MM.1S (cell line): ENCODE data around the gene MRPL27.

Experiments
- DNase-seq: peaks from one replicate; pipeline ENCODE4 v3.0.0-alpha.2; 2015
- H2AFZ ChIP-seq: fragments of 300-600 bp; sonication (generic); 2 replicates; pipeline ENCODE4 v1.6.0; 2016; ENCODE audit warnings: antibody characterized with exemption, low read length
- H3F3A ChIP-seq: fragments of 300-600 bp; sonication (generic); 2 replicates; pipeline ENCODE4 v1.6.1; 2016; ENCODE audit warnings: mild to moderate bottlenecking, antibody characterized with exemption, low read length, moderate library complexity, mixed read lengths; ENCODE audit not compliant: insufficient read depth
- H3K27ac ChIP-seq: fragments of 300-600 bp; sonication (generic); 2 replicates; pipeline ENCODE4 v1.5.1; 2016; ENCODE audit warnings: mild to moderate bottlenecking, low read length
- H3K27me3 ChIP-seq: fragments of 300-600 bp; sonication (generic); replicated peaks from 2 replicates; pipeline ENCODE4 v1.6.0; 2016; ENCODE audit warnings: low read length; ENCODE audit not compliant: insufficient read depth
- H3K36me3 ChIP-seq: fragments of 300-600 bp; sonication (generic); replicated peaks from 2 replicates; pipeline ENCODE4 v1.6.1; 2016; ENCODE audit warnings: mild to moderate bottlenecking, low read length, mixed read lengths; ENCODE audit not compliant: insufficient read depth
- H3K4me1 ChIP-seq: fragments of 300-600 bp; sonication (generic); 2 replicates; pipeline ENCODE4 v1.6.1; 2016; ENCODE audit warnings: low read length, mixed read lengths
- H3K4me2 ChIP-seq: fragments of 300-600 bp; sonication (generic); 2 replicates; pipeline ENCODE4 v1.6.0; 2016; ENCODE audit warnings: low read depth, low read length
- H3K4me3 ChIP-seq: fragments of 300-600 bp; sonication (generic); 2 replicates; pipeline ENCODE4 v1.5.1; 2016; ENCODE audit warnings: low read length, mixed read lengths
- H3K79me2 ChIP-seq: fragments of 300-600 bp; sonication (generic); 2 replicates; pipeline ENCODE4 v1.6.1; 2016; ENCODE audit warnings: mixed run types, low read length, mixed read lengths
- H3K9ac ChIP-seq: fragments of 300-600 bp; sonication (generic); 2 replicates; pipeline ENCODE4 v1.6.1; 2016; ENCODE audit warnings: low read length, mixed read lengths
- H3K9me2 ChIP-seq: fragments of 300-600 bp; sonication (generic); replicated peaks from 2 replicates; pipeline ENCODE4 v1.6.1; 2016; ENCODE audit warnings: mild to moderate bottlenecking, low read length, mixed read lengths; ENCODE audit not compliant: insufficient read depth
- H3K9me3 ChIP-seq: fragments of 300-600 bp; sonication (generic); replicated peaks from 2 replicates; pipeline ENCODE4 v1.6.1; 2016; ENCODE audit warnings: mild to moderate bottlenecking, low read length, mixed read lengths; ENCODE audit not compliant: insufficient read depth
- H4K20me1 ChIP-seq: fragments of 300-600 bp; sonication (generic); 2 replicates; pipeline ENCODE4 v1.6.1; 2016; ENCODE audit warnings: mild to moderate bottlenecking, low read length, moderate library complexity, mixed read lengths; ENCODE audit not compliant: insufficient read depth
- CTCF ChIP-seq: fragments of 300-600 bp; sonication (generic); IDR thresholded peaks from 2 replicates; pipeline ENCODE4 v1.5.1; 2016; ENCODE audit warnings: antibody characterized with exemption, low read length, mixed read lengths
- EZH2 ChIP-seq: fragments of 300-600 bp; sonication (generic); optimal IDR thresholded peaks from 2 replicates; pipeline ENCODE3; 2017; ENCODE audit warnings: low read depth, mild to moderate bottlenecking, antibody characterized with exemption, low read length, mixed read lengths
- EZH2phosphoT487 ChIP-seq: fragments of 300-600 bp; sonication (generic); IDR thresholded peaks from 2 replicates; pipeline ENCODE4 v1.6.1; 2018; ENCODE audit warnings: antibody characterized with exemption, low read length

MRPL27 gene

GRCh38 chr17:50319306-50320004 lies 53.5 kb downstream of the MRPL27 start:
- H3K27me3 ChIP-seq = no peaks in the 10 kb centered on the region
- H3K4me2 ChIP-seq = no peak overlapping the region
- no peak overlapping the region for H3K27ac ChIP-seq
- no peaks in the 10 kb centered on the region for H3K79me2 ChIP-seq
- no peaks in the 10 kb centered on the region for H3K9me2 ChIP-seq
- H3F3A ChIP-seq = no peaks in the 10 kb centered on the region
- H4K20me1 ChIP-seq = no peaks in the 10 kb centered on the region
- no peak overlapping the region for H3K9ac ChIP-seq
- no peaks in the 10 kb centered on the region for H3K9me3 ChIP-seq
- no peak overlapping the region for H3K4me3 ChIP-seq
- H2AFZ ChIP-seq = no peak overlapping the region
- H3K4me1 ChIP-seq = no peaks in the 10 kb centered on the region
- no peak for TF ChIP-seq EZH2
- TF ChIP-seq CTCF = no peak
- no peak for TF ChIP-seq EZH2phosphoT487
- H3K36me3 ChIP-seq = no peaks in the 10 kb centered on the region
- DNase-seq = no peak

- H3K9me2 ChIP-seq = no peaks in the 10 kb centered on the region
Measured at GRCh38 chr17:50318501-50319285, 54.3 kb downstream of the MRPL27 start.

More at GRCh38 chr17:50318501-50319285, 54.3 kb downstream of the MRPL27 start:
- Histone ChIP-seq H3K4me1 (no peaks in the 10 kb centered on the region), H3K79me2 (no peaks in the 10 kb centered on the region), H3K9ac (no peak overlapping the region), H3K27ac (no peak overlapping the region), H3K9me3 (no peaks in the 10 kb centered on the region), H3F3A (no peaks in the 10 kb centered on the region), H2AFZ (no peak overlapping the region), H3K27me3 (no peaks in the 10 kb centered on the region), H3K36me3 (no peaks in the 10 kb centered on the region), H3K4me2 (no peak overlapping the region), H3K4me3 (no peak overlapping the region), H4K20me1 (no peaks in the 10 kb centered on the region)
- no peak for TF ChIP-seq CTCF
- no peak for TF ChIP-seq EZH2phosphoT487
- no peak for TF ChIP-seq EZH2
- DNase-seq = no peak
